Thyroid gland (tissue), 4 donors: ENCODE measurements around the gene PIGV. TPM values are rescaled to one million over a fixed set of nuclear protein-coding genes. Genes with fewer than 3 reads are reported as not detected.
"Not testable (repeated sequence)": the region's sequence is repeated elsewhere in the genome, so short reads cannot be mapped to it uniquely, and the experiment has no call there.

ENCODE experiments used
- DNase-seq, 2 donors: peaks; one replicate each; pipeline ENCODE4 v3.0.0-alpha.2; 2019
- H3K27ac ChIP-seq, 3 donors: fragments of 200-600 bp; sonication (generic); 1 replicate in 2 of 3; 2 replicates in 1 of 3; pipeline ENCODE4 v1.5.1; 2016 to 2019; ENCODE audit warnings: mild to moderate bottlenecking in 1 of 3, moderate library complexity in 1 of 3
- H3K27me3 ChIP-seq: fragments of 200-600 bp; sonication (generic); one replicate; pipeline ENCODE4 v1.5.1; 2019
- H3K36me3 ChIP-seq, 2 donors: fragments of 200-600 bp; sonication (generic); one replicate each; pipeline ENCODE4 v1.5.1; 2016 to 2019
- H3K4me1 ChIP-seq, 2 donors: fragments of 200-600 bp; sonication (generic); one replicate each; pipeline ENCODE4 v1.5.1; 2017 to 2019
- H3K4me3 ChIP-seq, 3 donors: fragments of 200-600 bp; sonication (generic); replicated peaks in 1 of 3; 1 replicate in 2 of 3; 2 replicates in 1 of 3; pipeline ENCODE4 v1.5.1; 2016; ENCODE audit warnings: mild to moderate bottlenecking in 1 of 3
- H3K9me3 ChIP-seq: fragments of 200-600 bp; sonication (generic); one replicate; pipeline ENCODE4 v1.5.1; 2017
- CTCF ChIP-seq, 6 experiments: fragments of 200-600 bp in 3 of 6; fragments of 450-650 bp in 3 of 6; sonication (generic) in 3 of 6; IDR thresholded peaks; one replicate each; pipeline ENCODE4 v1.5.1; 2016 to 2019; ENCODE audit warnings: antibody characterized with exemption in 6 of 6, mild to moderate bottlenecking in 2 of 6, inconsistent platforms in 1 of 6, moderate library complexity in 1 of 6
- POLR2A ChIP-seq, 2 donors: fragments of 450-650 bp; IDR thresholded peaks; one replicate each; pipeline ENCODE4 v1.6.1; 2017; ENCODE audit warnings: antibody characterized with exemption in 2 of 2, mild to moderate bottlenecking in 2 of 2, moderate library complexity in 1 of 2
- WGBS, 2 donors: methylation state at CpG; one replicate each; pipeline ENCODE4 v1.1.5; 2017; 5-methylcytosine and 5-hydroxymethylcytosine counted together
- intact Hi-C: fragments of 100-400 bp; cut with DNase I; formaldehyde crosslinking; loops from one replicate; pipeline ENCODE4 v1.15.1; 2023
- total RNA-seq, 4 donors: library from RNA; depleted of rRNA; stranded (reverse); fragments of >200 nt; gene quantifications; one replicate each; pipeline ENCODE4 v1.2.3, GENCODE V29; 2016

PIGV gene
- total RNA-seq, 4 donors from 2014 or later = 20.5 to 39.4 (median 27.8) TPM

DNA sequence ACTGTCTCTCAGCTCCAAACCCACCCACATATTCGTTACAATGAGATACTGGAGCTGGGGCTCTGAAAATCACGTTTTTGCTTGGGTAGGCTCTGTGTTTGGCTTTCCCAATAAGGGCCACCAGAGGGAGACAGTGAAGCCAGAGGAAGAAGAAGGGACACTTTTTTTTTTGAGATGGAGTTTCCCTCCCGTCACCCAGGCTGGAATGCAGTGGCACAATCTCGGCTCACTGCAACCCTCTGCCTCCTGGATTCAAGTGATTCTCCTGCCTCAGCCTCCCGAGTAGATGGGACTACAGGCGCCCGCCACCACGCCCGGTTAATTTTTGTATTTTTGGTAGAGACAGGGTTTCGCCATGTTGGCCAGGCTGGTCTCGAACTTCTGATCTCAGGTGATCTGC is 22.4 kb downstream of the PIGV start:
- H3K27ac ChIP-seq, H3K27me3 ChIP-seq, H3K36me3 ChIP-seq, H3K9me3 ChIP-seq, H3K4me3 ChIP-seq, intact Hi-C loops, H3K4me1 ChIP-seq: not testable (repeated sequence)
- peak; percentile 27 to 75 (median 70) for TF ChIP-seq CTCF (IDR thresholded peaks at IDR 0.05)
- peak; percentile 70 to 72 for DNase-seq
- WGBS, 2 donors = 53 to 54% methylated on average over 11 of the region's 11 CpGs

GRCh38 chr1:26811057-26811456 is 23.3 kb downstream of the PIGV start:
- H3K9me3 ChIP-seq = no peaks in the 10 kb centered on the region
- no peak for TF ChIP-seq CTCF (IDR thresholded peaks at IDR 0.05)
- no peak for TF ChIP-seq POLR2A (IDR thresholded peaks at IDR 0.05)
- H3K36me3 ChIP-seq = no peaks in the 10 kb centered on the region
- intact Hi-C loops = no loop called here
- H3K4me1 ChIP-seq = no peaks in the 10 kb centered on the region
- H3K27me3 ChIP-seq = no peaks in the 10 kb centered on the region
- 77 to 86% methylated on average over 4 of the region's 4 CpGs for WGBS, 2 donors
- no peak overlapping the region for H3K4me3 ChIP-seq
- no peak for DNase-seq
- H3K27ac ChIP-seq = no peak overlapping the region

DNA sequence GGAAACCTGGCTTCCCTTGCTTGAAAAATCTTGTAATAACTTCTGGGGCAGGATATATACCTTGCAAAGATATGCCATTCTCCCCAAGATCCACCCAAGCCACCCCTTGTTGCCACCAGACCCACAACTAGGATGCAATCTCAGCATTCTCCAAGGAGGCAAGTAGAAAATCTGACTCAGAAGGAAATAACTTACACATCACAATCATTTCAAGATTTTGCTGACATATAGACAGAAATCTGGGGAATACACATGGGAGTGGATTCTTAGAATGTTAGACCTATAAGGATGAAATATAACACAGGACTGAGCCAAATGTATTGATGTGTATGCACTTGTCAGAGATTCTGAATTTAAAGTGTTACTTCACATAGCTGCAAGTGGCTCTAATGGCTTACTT is 24.0 kb downstream of the PIGV start:
- Histone ChIP-seq H3K36me3 (no peaks in the 10 kb centered on the region), H3K9me3 (no peaks in the 10 kb centered on the region), H3K27me3 (no peaks in the 10 kb centered on the region), H3K27ac (no peak overlapping the region), H3K4me3 (no peak overlapping the region), H3K4me1 (no peaks in the 10 kb centered on the region)
- no peak for DNase-seq
- TF ChIP-seq POLR2A (IDR thresholded peaks at IDR 0.05) (no peak), CTCF (IDR thresholded peaks at IDR 0.05) (no peak)
- intact Hi-C loops = no loop called here

DNA sequence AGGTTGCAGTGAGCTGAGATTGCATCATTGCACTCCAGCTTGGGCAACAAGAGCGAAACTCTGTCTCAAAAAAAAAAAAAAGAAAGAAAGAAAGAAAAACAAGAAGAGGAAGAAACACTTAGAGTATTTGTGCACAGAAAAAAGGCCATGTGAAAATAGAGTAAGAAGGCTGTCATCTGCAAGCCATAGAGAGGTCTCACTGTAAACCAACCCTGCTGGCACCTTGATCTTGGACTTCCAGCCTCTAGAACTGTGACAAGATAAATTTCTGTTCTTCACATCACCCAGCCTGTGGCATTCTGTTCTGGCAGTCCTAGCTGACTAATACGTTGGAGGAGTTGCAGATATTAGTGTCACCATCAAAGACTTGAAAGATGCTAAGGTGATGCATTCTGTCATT is 26.6 kb downstream of the PIGV start:
- intact Hi-C loops = no loop called here
- Histone ChIP-seq H3K27ac (no peak overlapping the region), H3K36me3 (no peaks in the 10 kb centered on the region), H3K4me1 (no peaks in the 10 kb centered on the region), H3K27me3 (no peaks in the 10 kb centered on the region), H3K9me3 (no peaks in the 10 kb centered on the region), H3K4me3 (no peak overlapping the region)
- 91 to 97% methylated on average over 2 of the region's 2 CpGs for WGBS, 2 donors
- TF ChIP-seq CTCF (IDR thresholded peaks at IDR 0.05) = no peak
- no peak for TF ChIP-seq POLR2A (IDR thresholded peaks at IDR 0.05)
- DNase-seq = no peak

- intact Hi-C loops = no loop called here
- TF ChIP-seq CTCF (IDR thresholded peaks at IDR 0.05) (no peak), POLR2A (IDR thresholded peaks at IDR 0.05) (no peak)
- no peak for DNase-seq
Measured at GRCh38 chr1:26814893-26815292, 27.1 kb downstream of the PIGV start.

More at GRCh38 chr1:26814893-26815292, 27.1 kb downstream of the PIGV start:
- Histone ChIP-seq H3K9me3 (no peaks in the 10 kb centered on the region), H3K27me3 (no peaks in the 10 kb centered on the region), H3K4me3 (no peak overlapping the region), H3K27ac (no peak overlapping the region), H3K36me3 (no peaks in the 10 kb centered on the region), H3K4me1 (no peaks in the 10 kb centered on the region)
- 85 to 92% methylated on average over 3 of the region's 3 CpGs for WGBS, 2 donors
